SK-N-DZ (cell line): ENCODE results near the gene MIPEP.
"Not testable (repeated sequence)": the region's sequence is repeated elsewhere in the genome, so short reads cannot be mapped to it uniquely, and the experiment has no call there.

Experiments
- DNase-seq: peaks from one replicate; pipeline ENCODE4 v3.0.0-alpha.2; 2015; ENCODE audit warnings: low spot score

MIPEP gene

GRCh38 chr13:23889615-23890607, 711 bp upstream of the MIPEP start:
- DNase-seq: peak; percentile 13

- not testable (repeated sequence) for DNase-seq
Measured at GRCh38 chr13:23884361-23884760, 4.8 kb downstream of the MIPEP start.

GRCh38 chr13:23883255-23883654, 5.9 kb downstream of the MIPEP start:
- DNase-seq: no peak

GRCh38 chr13:23881402-23881800, 7.8 kb downstream of the MIPEP start:
- not testable (repeated sequence) for DNase-seq

- not testable (repeated sequence) for DNase-seq
Measured at GRCh38 chr13:23880493-23881401, 8.5 kb downstream of the MIPEP start.

- DNase-seq: no peak
Measured at GRCh38 chr13:23877286-23877685, 11.9 kb downstream of the MIPEP start.

- no peak for DNase-seq
Measured at GRCh38 chr13:23876265-23876664, 12.9 kb downstream of the MIPEP start.

GRCh38 chr13:23871616-23872220, 17.5 kb downstream of the MIPEP start:
- peak; percentile 24 for DNase-seq

GRCh38 chr13:23870356-23871140, 18.7 kb downstream of the MIPEP start:
- DNase-seq: no peak

- no peak for DNase-seq
Measured at GRCh38 chr13:23868521-23868920, 20.7 kb downstream of the MIPEP start.

GRCh38 chr13:23867027-23867491, 22.1 kb downstream of the MIPEP start:
- no peak for DNase-seq

GRCh38 chr13:23866420-23867026, 22.7 kb downstream of the MIPEP start:
- DNase-seq: no peak

- DNase-seq: no peak
Measured at GRCh38 chr13:23865906-23866305, 23.3 kb downstream of the MIPEP start.

GRCh38 chr13:23865026-23865425, 24.2 kb downstream of the MIPEP start:
- DNase-seq: no peak

- no peak for DNase-seq
Measured at GRCh38 chr13:23861310-23861709, 27.9 kb downstream of the MIPEP start.

GRCh38 chr13:23859904-23860303, 29.3 kb downstream of the MIPEP start:
- DNase-seq: no peak

GRCh38 chr13:23859455-23859854, 29.7 kb downstream of the MIPEP start:
- no peak for DNase-seq

- DNase-seq: no peak
Measured at GRCh38 chr13:23858546-23858945, 30.7 kb downstream of the MIPEP start.

GRCh38 chr13:23856008-23856750, 33.0 kb downstream of the MIPEP start:
- no peak for DNase-seq

GRCh38 chr13:23855360-23855759, 33.8 kb downstream of the MIPEP start:
- DNase-seq: no peak
